ENCODE measurements around the gene SLC4A5.

- TF ChIP-seq CTCF (IDR thresholded peaks at IDR 0.05) (no peak), POLR2A (IDR thresholded peaks at IDR 0.05) (no peak)
Measured at GRCh38 chr2:74385396-74385795, 42.2 kb upstream of the SLC4A5 start.

All from thyroid gland (tissue), 4 donors.